H9 (cell line): ENCODE measurements around the gene C1orf159. TPM values are rescaled to one million over a fixed set of nuclear protein-coding genes. Genes with fewer than 3 reads are reported as not detected.

ENCODE experiments used
- DNase-seq: peaks from one replicate; pipeline ENCODE4 v3.0.0-alpha.2; 2017
- H2AFZ ChIP-seq: one replicate; pipeline ENCODE4 v1.6.1; 2013; ENCODE audit warnings: mild to moderate bottlenecking, low read length, control low read depth, moderate library complexity
- H2AK5ac ChIP-seq: 2 replicates; pipeline ENCODE4 v1.6.1; 2013; ENCODE audit warnings: low read length, control low read depth, mixed read lengths; ENCODE audit not compliant: insufficient read length
- H2BK120ac ChIP-seq: one replicate; pipeline ENCODE4 v1.6.1; 2013; ENCODE audit warnings: low read depth, mild to moderate bottlenecking, low read length, control low read depth, inconsistent platforms; ENCODE audit not compliant: poor library complexity, severe bottlenecking
- H2BK12ac ChIP-seq: 2 replicates; pipeline ENCODE4 v1.6.1; 2013; ENCODE audit warnings: low read length, control low read depth, mixed read lengths, low read depth; ENCODE audit not compliant: insufficient read length
- H2BK15ac ChIP-seq: 2 replicates; pipeline ENCODE4 v1.6.1; 2013; ENCODE audit warnings: low read depth, low read length, control low read depth
- H2BK20ac ChIP-seq: one replicate; pipeline ENCODE4 v1.6.1; 2013; ENCODE audit warnings: low read depth, mild to moderate bottlenecking, low read length, control low read depth, inconsistent platforms; ENCODE audit not compliant: poor library complexity, severe bottlenecking
- H2BK5ac ChIP-seq: 2 replicates; pipeline ENCODE4 v1.6.1; 2013; ENCODE audit warnings: low read length, control low read depth, mixed read lengths; ENCODE audit not compliant: insufficient read length
- H3K14ac ChIP-seq: 2 replicates; pipeline ENCODE4 v1.6.1; 2013; ENCODE audit warnings: low read length, control low read depth; ENCODE audit not compliant: insufficient read depth
- H3K18ac ChIP-seq: 2 replicates; pipeline ENCODE4 v1.6.1; 2013; ENCODE audit warnings: low read depth, mild to moderate bottlenecking, mixed read lengths, low read length, control low read depth; ENCODE audit not compliant: insufficient read length
- H3K23ac ChIP-seq: 2 replicates; pipeline ENCODE4 v1.6.1; 2013; ENCODE audit warnings: low read length, control low read depth, mixed read lengths, low read depth; ENCODE audit not compliant: insufficient read length
- H3K23me2 ChIP-seq: 2 replicates; pipeline ENCODE4 v1.6.1; 2013; ENCODE audit warnings: low read depth, mild to moderate bottlenecking, mixed read lengths, low read length, control low read depth; ENCODE audit not compliant: insufficient read length, poor library complexity, severe bottlenecking
- H3K27ac ChIP-seq: 2 replicates; pipeline ENCODE4 v1.5.1; 2013; ENCODE audit warnings: low read length, control low read depth, mixed read lengths, low read depth; ENCODE audit not compliant: insufficient read length
- H3K27me3 ChIP-seq: 2 replicates; pipeline ENCODE4 v1.6.1; 2013; ENCODE audit warnings: low read length, control low read depth, inconsistent platforms; ENCODE audit not compliant: insufficient read depth
- H3K4ac ChIP-seq: 2 replicates; pipeline ENCODE4 v1.6.1; 2013; ENCODE audit warnings: low read depth, mild to moderate bottlenecking, control low read depth, inconsistent platforms, low read length, moderate library complexity
- H3K4me1 ChIP-seq: 2 replicates; pipeline ENCODE4 v1.6.1; 2013; ENCODE audit warnings: low read length, control low read depth, inconsistent platforms; ENCODE audit not compliant: insufficient read depth
- H3K4me2 ChIP-seq: 2 replicates; pipeline ENCODE4 v1.6.1; 2013; ENCODE audit warnings: low read length, control low read depth, mixed read lengths; ENCODE audit not compliant: insufficient read length, insufficient read depth
- H3K56ac ChIP-seq: 2 replicates; pipeline ENCODE4 v1.6.1; 2013; ENCODE audit warnings: low read depth, mild to moderate bottlenecking, mixed read lengths, low read length, control low read depth; ENCODE audit not compliant: insufficient read length
- H3K79me1 ChIP-seq: 2 replicates; pipeline ENCODE4 v1.6.1; 2013; ENCODE audit warnings: low read depth, mild to moderate bottlenecking, moderate library complexity, low read length, control low read depth, inconsistent platforms; ENCODE audit not compliant: insufficient read depth, poor library complexity, severe bottlenecking
- H3K79me2 ChIP-seq: 2 replicates; pipeline ENCODE4 v1.6.1; 2013; ENCODE audit warnings: low read length, control low read depth, inconsistent platforms; ENCODE audit not compliant: insufficient read depth
- H3K9ac ChIP-seq: 2 replicates; pipeline ENCODE4 v1.6.1; 2013; ENCODE audit warnings: low read length, control low read depth, mixed read lengths; ENCODE audit not compliant: insufficient read length; ENCODE audit errors: extremely low read depth
- H3K9me3 ChIP-seq: one replicate; pipeline ENCODE4 v1.6.1; 2013; ENCODE audit warnings: low read depth, low read length, inconsistent platforms; ENCODE audit not compliant: control insufficient read depth
- H3T11ph ChIP-seq: one replicate; pipeline ENCODE4 v1.6.1; 2013; ENCODE audit warnings: mild to moderate bottlenecking, low read length, control low read depth, inconsistent platforms
- H4K20me1 ChIP-seq: one replicate; pipeline ENCODE4 v1.6.1; 2013; ENCODE audit not compliant: control insufficient read depth, insufficient read length, insufficient read depth
- H4K5ac ChIP-seq: 2 replicates; pipeline ENCODE4 v1.6.1; 2013; ENCODE audit warnings: low read depth, mild to moderate bottlenecking, mixed read lengths, low read length, control low read depth; ENCODE audit not compliant: insufficient read length
- H4K8ac ChIP-seq: replicated peaks from 2 replicates; pipeline ENCODE4 v1.6.1; 2013; ENCODE audit warnings: low read length, control low read depth, mixed read lengths, low read depth; ENCODE audit not compliant: insufficient read length
- H4K91ac ChIP-seq: 2 replicates; pipeline ENCODE4 v1.6.1; 2013; ENCODE audit warnings: low read depth, mild to moderate bottlenecking, moderate library complexity, mixed read lengths, low read length, control low read depth; ENCODE audit not compliant: insufficient read length
- H3K27ac Mint-ChIP-seq, 3 experiments: 2 replicates in 2 of 3; 3 replicates in 1 of 3; pipeline ENCODE4 v1.8.0; 2020 to 2021; ENCODE audit warnings: mixed read lengths in 3 of 3, mild to moderate bottlenecking in 1 of 3, moderate library complexity in 1 of 3
- H3K27me3 Mint-ChIP-seq: 2 replicates; pipeline ENCODE4 v1.8.0; 2021; ENCODE audit warnings: low read depth, mild to moderate bottlenecking, moderate library complexity, mixed read lengths
- H3K36me3 Mint-ChIP-seq, 3 experiments: 2 replicates in 2 of 3; 3 replicates in 1 of 3; pipeline ENCODE4 v1.8.0; 2020 to 2021; ENCODE audit warnings: low read depth in 3 of 3, mixed read lengths in 3 of 3; ENCODE audit not compliant: insufficient read depth in 1 of 3
- H3K4me1 Mint-ChIP-seq, 2 experiments: 2 replicates each; pipeline ENCODE4 v1.8.0; 2020; ENCODE audit warnings: mixed read lengths in 2 of 2
- H3K4me3 Mint-ChIP-seq, 2 experiments: 2 replicates in 1 of 2; 3 replicates in 1 of 2; pipeline ENCODE4 v1.8.0; 2020 to 2021; ENCODE audit warnings: mild to moderate bottlenecking in 2 of 2, mixed read lengths in 2 of 2, moderate library complexity in 1 of 2
- H3K9me3 Mint-ChIP-seq, 2 experiments: 2 replicates in 1 of 2; 3 replicates in 1 of 2; pipeline ENCODE4 v1.8.0; 2020; ENCODE audit warnings: mild to moderate bottlenecking in 2 of 2, mixed read lengths in 2 of 2, moderate library complexity in 1 of 2
- CTCF ChIP-seq: fragments of 200-600 bp; sonication (generic); conservative IDR thresholded peaks from 3 replicates; pipeline ENCODE4 v1.8.0; 2021; ENCODE audit warnings: antibody characterized with exemption, mild to moderate bottlenecking
- whole genome bisulfite sequencing: extraction: QIAGEN DNeasy Blood & Tissue Kit; methylation state at CpG from one replicate; pipeline ENCODE4 v1.1.7; 2013; ENCODE audit warnings: missing lambda C conversion rate, low lambda C conversion rate, mixed read lengths; ENCODE audit not compliant: insufficient read length; ENCODE audit errors: extremely low coverage; 5-methylcytosine and 5-hydroxymethylcytosine counted together
- total RNA-seq: library from RNA; stranded (reverse); gene quantifications from 2 replicates; pipeline ENCODE4 v1.2.1, GENCODE V29; 2021

C1orf159 gene
- total RNA-seq, 1 experiment from 2014 or later: 12.3 TPM

GRCh38 chr1:1039145-1039910 lies 76.6 kb downstream of the C1orf159 start:
- H2BK120ac ChIP-seq: no peak overlapping the region
- no peak overlapping the region for H3K27ac ChIP-seq
- no peak for TF ChIP-seq CTCF
- H3K27me3 ChIP-seq: no peaks in the 10 kb centered on the region; the same call in 1 of the 2 replicates
- H2BK20ac ChIP-seq: no peak overlapping the region
- no peak overlapping the region for H3K4ac ChIP-seq
- H3K23ac ChIP-seq: no peak overlapping the region
- H4K20me1 ChIP-seq: no peaks in the 10 kb centered on the region
- peaks cover 7 to 17% of the 10 kb centered on the region in 2 experiments for H3K4me1 Mint-ChIP-seq
- H3K9me3 ChIP-seq: no peaks in the 10 kb centered on the region
- H2AK5ac ChIP-seq: no peak overlapping the region
- no peak overlapping the region for H3K9ac ChIP-seq
- no CpG with 5 or more reads among the region's 17 CpGs for WGBS
- H2AFZ ChIP-seq: no peak overlapping the region
- H3T11ph ChIP-seq: no peak overlapping the region
- no peaks in the 10 kb centered on the region for H3K79me2 ChIP-seq
- no peak overlapping the region for H3K18ac ChIP-seq
- no peak overlapping the region for H2BK12ac ChIP-seq
- H4K5ac ChIP-seq: no peak overlapping the region
- H3K27ac Mint-ChIP-seq: no peak overlapping the region
- H2BK5ac ChIP-seq: no peak overlapping the region
- H4K91ac ChIP-seq: no peak overlapping the region
- DNase-seq: no peak
- H3K56ac ChIP-seq: no peak overlapping the region
- no peaks in the 10 kb centered on the region for H3K79me1 ChIP-seq
- peaks cover 6 to 39% (median 32%) of the 10 kb centered on the region in 3 experiments; a peak in 6 of 7 replicates for H3K36me3 Mint-ChIP-seq
- H4K8ac ChIP-seq: no peak overlapping the region
- peaks cover 4% of the 10 kb centered on the region for H3K23me2 ChIP-seq
- peak overlapping the region; percentile 38 for H3K4me2 ChIP-seq
- H3K4me1 ChIP-seq: no peaks in the 10 kb centered on the region
- H3K9me3 Mint-ChIP-seq: no peaks in the 10 kb centered on the region
- H3K14ac ChIP-seq: no peak overlapping the region
- H3K27me3 Mint-ChIP-seq: peaks cover 51% of the 10 kb centered on the region
- H2BK15ac ChIP-seq: no peak overlapping the region
- peak overlapping the region; percentile 47 to 72; a peak in 4 of 5 replicates for H3K4me3 Mint-ChIP-seq
